HepG2 (cell line): ENCODE data around the gene RBBP6. TPM values are rescaled to one million over a fixed set of nuclear protein-coding genes. Genes with fewer than 3 reads are reported as not detected.
A peak's percentile ranks its signal among the peaks of the same experiment; 100 is the strongest.

Source experiments
- BCL6 ChIP-seq: IDR thresholded peaks from 2 replicates; pipeline ENCODE4 v1.6.1; 2016; ENCODE audit warnings: missing genetic modification reagents, missing compliant biosample characterization
- DMAP1 ChIP-seq: IDR thresholded peaks from 2 replicates; pipeline ENCODE4 v1.6.1; 2016
- ELF3 ChIP-seq: IDR thresholded peaks from 2 replicates; pipeline ENCODE4 v1.6.1; 2016; ENCODE audit warnings: missing genetic modification reagents, missing compliant biosample characterization
- FOXA1 ChIP-seq, 2 experiments: fragments of 450-650 bp in 1 of 2; sonication (generic) in 1 of 2; formaldehyde crosslinking in 1 of 2; IDR thresholded peaks; 2 replicates each; pipeline versions ENCODE4 v1.4.0 to v1.6.1; 2016 to 2020; ENCODE audit warnings: missing genetic modification reagents in 1 of 2
- FOXA3 ChIP-seq: IDR thresholded peaks from 2 replicates; pipeline ENCODE4 v1.6.1; 2016; ENCODE audit warnings: missing genetic modification reagents, missing compliant biosample characterization
- HNRNPLL ChIP-seq: fragments of 200-400 bp; formaldehyde crosslinking; IDR thresholded peaks from 2 replicates; pipeline ENCODE4 v1.6.1; 2017; ENCODE audit warnings: mild to moderate bottlenecking, low read depth, low read length; ENCODE audit not compliant: poor library complexity, severe bottlenecking
- HOMEZ ChIP-seq: IDR thresholded peaks from 2 replicates; pipeline ENCODE4 v1.6.1; 2016; ENCODE audit warnings: low read depth
- KLF9 ChIP-seq: IDR thresholded peaks from 2 replicates; pipeline ENCODE4 v1.6.1; 2016; ENCODE audit warnings: low read depth
- MAFF ChIP-seq: IDR thresholded peaks from 2 replicates; pipeline ENCODE4 v1.6.1; 2011; ENCODE audit warnings: low read depth, low read length, improper control_type of control experiment
- RARA ChIP-seq: IDR thresholded peaks from 2 replicates; pipeline ENCODE4 v1.6.1; 2016; ENCODE audit warnings: missing genetic modification reagents, missing compliant biosample characterization
- RXRB ChIP-seq: IDR thresholded peaks from 2 replicates; pipeline ENCODE4 v1.6.1; 2016; ENCODE audit warnings: borderline replicate concordance, missing genetic modification reagents, missing compliant biosample characterization
- TRIM24 ChIP-seq: sonication (generic); formaldehyde crosslinking; IDR thresholded peaks from 2 replicates; pipeline ENCODE4 v1.8.0; 2022; ENCODE audit warnings: mild to moderate bottlenecking, missing genetic modification reagents
- ZFP37 ChIP-seq: sonication (generic); formaldehyde crosslinking; IDR thresholded peaks from 2 replicates; pipeline ENCODE4 v1.4.0; 2020; ENCODE audit warnings: missing genetic modification reagents, borderline replicate concordance
- ZMYM3 ChIP-seq: sonication (generic); formaldehyde crosslinking; IDR thresholded peaks from 2 replicates; pipeline ENCODE4 v1.5.1; 2020; ENCODE audit warnings: mild to moderate bottlenecking, missing genetic modification reagents
- ZNF362 ChIP-seq: sonication (generic); formaldehyde crosslinking; IDR thresholded peaks from 2 replicates; pipeline ENCODE4 v1.4.0; 2020; ENCODE audit warnings: missing genetic modification reagents, mild to moderate bottlenecking, borderline replicate concordance
- ZNF724P ChIP-seq: sonication (generic); formaldehyde crosslinking; IDR thresholded peaks from 2 replicates; pipeline ENCODE4 v1.8.0; 2022; ENCODE audit warnings: missing genetic modification reagents, borderline replicate concordance
- ZNF761 ChIP-seq: sonication (generic); formaldehyde crosslinking; conservative IDR thresholded peaks from 2 replicates; pipeline ENCODE4 v1.4.0; 2020; ENCODE audit warnings: mild to moderate bottlenecking, missing genetic modification reagents
- ZNF772 ChIP-seq: sonication (generic); formaldehyde crosslinking; IDR thresholded peaks from 2 replicates; pipeline ENCODE4 v1.5.0; 2020; ENCODE audit warnings: mild to moderate bottlenecking, missing genetic modification reagents
- ZNF781 ChIP-seq: sonication (generic); formaldehyde crosslinking; IDR thresholded peaks from 2 replicates; pipeline ENCODE4 v1.5.1; 2020; ENCODE audit warnings: borderline replicate concordance, mild to moderate bottlenecking, missing genetic modification reagents; ENCODE audit errors: not compliant biosample characterization
- ZNF816 ChIP-seq: sonication (generic); formaldehyde crosslinking; IDR thresholded peaks from 2 replicates; pipeline ENCODE4 v1.8.0; 2022; ENCODE audit warnings: missing genetic modification reagents, mild to moderate bottlenecking, borderline replicate concordance
- polyA plus RNA-seq, 8 experiments: library from polyadenylated mRNA; depleted of rRNA in 3 of 8; stranded (reverse) in 7 of 8; unstranded in 1 of 8; fragments of >200 nt; fragmentation: Illumina TruSeq in 4 of 8; extraction: Trizol in 4 of 8; gene quantifications; 2 replicates each; pipeline versions ENCODE4 v1.2.1 to v1.2.3, GENCODE V29; 2011 to 2016; ENCODE audit warnings: low read depth in 4 of 8, missing spikeins in 1 of 8, mixed read lengths in 1 of 8; ENCODE audit not compliant: insufficient read depth in 1 of 8
- total RNA-seq, 5 experiments: library from RNA; depleted of rRNA; stranded (reverse); fragments of >200 nt; fragmentation: Illumina TruSeq; extraction: Trizol; gene quantifications; 2 replicates each; pipeline ENCODE4 v1.2.3, GENCODE V29; 2016; ENCODE audit warnings: low read depth in 1 of 5
- TF ChIP-seq, protein P1 (sequence below): IDR thresholded peaks from 2 replicates; pipeline ENCODE4 v1.6.1; 2012; ENCODE audit warnings: low read depth, low read length, improper control_type of control experiment
- TF ChIP-seq, protein P2 (sequence below): sonication (generic); formaldehyde crosslinking; IDR thresholded peaks from 2 replicates; pipeline ENCODE4 v1.8.0; 2022; ENCODE audit warnings: mild to moderate bottlenecking, missing genetic modification reagents, borderline replicate concordance
- TF ChIP-seq, protein P3 (sequence below): sonication (generic); formaldehyde crosslinking; IDR thresholded peaks from 2 replicates; pipeline ENCODE4 v1.8.1; 2022; ENCODE audit warnings: mild to moderate bottlenecking, missing genetic modification reagents

RBBP6 gene
- total and polyA plus RNA-seq, 2 of the 13 experiments (the other 11 are each of a cell fraction or from before 2014, with no cell fraction given): 37.1 to 70.9 TPM

DNA sequence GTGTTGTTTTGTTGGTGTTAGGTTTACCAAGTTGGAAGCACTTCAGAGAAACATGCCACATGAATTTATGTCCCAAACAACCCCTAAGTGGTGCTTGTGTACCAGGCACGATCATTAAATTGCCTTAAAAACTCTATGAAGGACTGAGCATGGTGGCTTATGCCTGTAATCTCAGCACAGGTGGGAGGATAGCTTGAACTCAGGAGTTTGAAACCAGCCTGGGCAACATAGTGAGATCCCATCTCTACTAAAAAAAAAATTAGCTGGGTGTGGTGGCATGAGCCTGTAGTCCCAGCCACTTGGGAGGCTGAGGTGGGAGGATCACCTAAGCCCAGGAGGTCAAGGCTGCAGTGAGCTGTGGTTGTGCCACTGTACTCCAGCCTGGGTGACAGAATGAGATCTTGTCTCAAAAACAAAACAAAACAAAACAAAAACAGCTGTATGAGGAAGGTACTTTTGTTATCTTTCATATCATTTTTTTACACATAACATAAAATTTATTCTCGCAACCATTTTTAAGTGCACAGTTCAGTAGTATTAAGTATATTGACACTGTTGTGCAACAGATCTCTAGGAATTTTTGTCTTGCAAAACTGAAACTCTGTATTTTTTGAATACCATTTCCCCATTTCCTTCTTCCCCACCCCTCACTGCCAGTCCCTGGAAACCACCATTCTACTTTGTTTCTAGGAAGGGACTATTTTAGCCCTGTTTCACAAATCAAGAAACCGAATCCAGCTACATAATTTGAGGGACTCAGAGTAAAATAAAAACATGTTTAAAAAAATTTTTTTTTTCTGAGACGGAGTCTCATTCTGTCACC, 14.3 kb upstream of the RBBP6 start (continued):
- TF ChIP-seq ZNF816 (CRISPR knock-in tag): no peak
- TF ChIP-seq RARA (CRISPR knock-in tag): peak; percentile 28; the same call in 1 of the 2 replicates
- TF ChIP-seq, protein P1, sequence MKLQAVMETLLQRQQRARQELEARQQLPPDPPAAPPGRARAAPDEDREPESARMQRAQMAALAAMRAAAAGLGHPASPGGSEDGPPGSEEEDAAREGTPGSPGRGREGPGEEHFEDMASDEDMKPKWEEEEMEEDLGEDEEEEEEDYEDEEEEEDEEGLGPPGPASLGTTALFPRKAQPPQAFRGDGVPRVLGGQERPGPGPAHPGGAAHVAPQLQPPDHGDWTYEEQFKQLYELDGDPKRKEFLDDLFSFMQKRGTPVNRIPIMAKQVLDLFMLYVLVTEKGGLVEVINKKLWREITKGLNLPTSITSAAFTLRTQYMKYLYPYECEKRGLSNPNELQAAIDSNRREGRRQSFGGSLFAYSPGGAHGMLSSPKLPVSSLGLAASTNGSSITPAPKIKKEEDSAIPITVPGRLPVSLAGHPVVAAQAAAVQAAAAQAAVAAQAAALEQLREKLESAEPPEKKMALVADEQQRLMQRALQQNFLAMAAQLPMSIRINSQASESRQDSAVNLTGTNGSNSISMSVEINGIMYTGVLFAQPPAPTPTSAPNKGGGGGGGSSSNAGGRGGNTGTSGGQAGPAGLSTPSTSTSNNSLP: peak; percentile 49; the same call in 1 of the 2 replicates
- no peak for TF ChIP-seq HOMEZ
- TF ChIP-seq HNRNPLL: no peak
- TF ChIP-seq DMAP1 (CRISPR knock-in tag): no peak
- TF ChIP-seq ZNF781 (CRISPR knock-in tag): no peak
- TF ChIP-seq ZNF761: no peak
- TF ChIP-seq FOXA3 (CRISPR knock-in tag): peak; percentile 53
- TF ChIP-seq MAFF: no peak
- TF ChIP-seq ZNF772 (CRISPR knock-in tag): 0 out of 2 replicates have a peak, but pooled peaks have one; percentile 24
- 0 out of 2 replicates have a peak, but pooled peaks have one; percentile 22 for TF ChIP-seq RXRB (CRISPR knock-in tag)
- TF ChIP-seq TRIM24 (CRISPR knock-in tag): no peak
- peak; percentile 82 for TF ChIP-seq ELF3 (CRISPR knock-in tag)
- TF ChIP-seq, protein P2, sequence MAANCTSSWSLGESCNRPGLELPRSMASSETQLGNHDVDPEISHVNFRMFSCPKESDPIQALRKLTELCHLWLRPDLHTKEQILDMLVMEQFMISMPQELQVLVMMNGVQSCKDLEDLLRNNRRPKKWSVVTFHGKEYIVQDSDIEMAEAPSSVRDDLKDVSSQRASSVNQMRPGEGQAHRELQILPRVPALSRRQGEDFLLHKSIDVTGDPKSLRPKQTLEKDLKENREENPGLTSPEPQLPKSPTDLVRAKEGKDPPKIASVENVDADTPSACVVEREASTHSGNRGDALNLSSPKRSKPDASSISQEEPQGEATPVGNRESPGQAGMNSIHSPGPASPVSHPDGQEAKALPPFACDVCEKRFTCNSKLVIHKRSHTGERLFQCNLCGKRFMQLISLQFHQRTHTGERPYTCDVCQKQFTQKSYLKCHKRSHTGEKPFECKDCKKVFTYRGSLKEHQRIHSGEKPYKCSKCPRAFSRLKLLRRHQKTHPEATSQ (CRISPR knock-in tag): no peak
- TF ChIP-seq, protein P3, sequence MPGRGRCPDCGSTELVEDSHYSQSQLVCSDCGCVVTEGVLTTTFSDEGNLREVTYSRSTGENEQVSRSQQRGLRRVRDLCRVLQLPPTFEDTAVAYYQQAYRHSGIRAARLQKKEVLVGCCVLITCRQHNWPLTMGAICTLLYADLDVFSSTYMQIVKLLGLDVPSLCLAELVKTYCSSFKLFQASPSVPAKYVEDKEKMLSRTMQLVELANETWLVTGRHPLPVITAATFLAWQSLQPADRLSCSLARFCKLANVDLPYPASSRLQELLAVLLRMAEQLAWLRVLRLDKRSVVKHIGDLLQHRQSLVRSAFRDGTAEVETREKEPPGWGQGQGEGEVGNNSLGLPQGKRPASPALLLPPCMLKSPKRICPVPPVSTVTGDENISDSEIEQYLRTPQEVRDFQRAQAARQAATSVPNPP: no peak
- no peak for TF ChIP-seq ZFP37 (CRISPR knock-in tag)
- no peak for TF ChIP-seq KLF9 (CRISPR knock-in tag)
- TF ChIP-seq FOXA1 (IDR thresholded peaks at IDR 0.05): no peak
- peak; percentile 34; the same call in 1 of the 2 replicates for TF ChIP-seq FOXA1 (CRISPR knock-in tag; IDR thresholded peaks at IDR 0.05)
- no peak for TF ChIP-seq ZMYM3
- TF ChIP-seq ZNF362: 0 out of 2 replicates have a peak, but pooled peaks have one; percentile 24
- TF ChIP-seq BCL6: peak; percentile 97
- TF ChIP-seq ZNF724P (CRISPR knock-in tag): no peak
